Fibroblast of mammary gland (primary cell): ENCODE results near the gene SRRM5.

Source experiments
- DNase-seq: peaks from one replicate; pipeline ENCODE4 v3.0.0-alpha.2; 2010; ENCODE audit warnings: low read depth
- H3K4me3 ChIP-seq: 2 replicates; pipeline ENCODE4 v1.5.1; 2011; ENCODE audit warnings: low read depth, mild to moderate bottlenecking, low read length, moderate library complexity; ENCODE audit not compliant: control insufficient read depth
- CTCF ChIP-seq: conservative IDR thresholded peaks from 2 replicates; pipeline ENCODE4 v1.5.1; 2011; ENCODE audit warnings: low read depth, low read length, inconsistent platforms; ENCODE audit not compliant: control insufficient read depth, insufficient read depth

SRRM5 gene

GRCh38 chr19:43570174-43570791 lies 41.6 kb upstream of the SRRM5 start:
- H3K4me3 ChIP-seq: no peak overlapping the region
- TF ChIP-seq CTCF: no peak
- no peak for DNase-seq

GRCh38 chr19:43572171-43572588 lies 39.7 kb upstream of the SRRM5 start:
- H3K4me3 ChIP-seq: no peak overlapping the region
- DNase-seq: no peak
- TF ChIP-seq CTCF: no peak

- DNase-seq: peak; percentile 55
- TF ChIP-seq CTCF: no peak
- peak overlapping the region; percentile 97 for H3K4me3 ChIP-seq
Measured at GRCh38 chr19:43574424-43575155, 37.3 kb upstream of the SRRM5 start.

GRCh38 chr19:43575156-43575950 lies 36.5 kb upstream of the SRRM5 start, which contains the start of the genes PINLYP and XRCC1:
Gene PINLYP (plus strand): TSS chr19:43575801. CDS start chr19:43577192, 1,391 bp downstream.
Gene XRCC1 (minus strand): TSS chr19:43575527. CDS start chr19:43575458, 69 bp downstream.
- H3K4me3 ChIP-seq: peak within 1 kb of the TSS; percentile 97

GRCh38 chr19:43575955-43576878 lies 35.7 kb upstream of the SRRM5 start:
- DNase-seq: no peak
- peak overlapping the region; percentile 46 for H3K4me3 ChIP-seq
- no peak for TF ChIP-seq CTCF

More at GRCh38 chr19:43575156-43575950, 36.5 kb upstream of the SRRM5 start, which contains the start of the genes PINLYP and XRCC1:
- TF ChIP-seq CTCF: no peak
- DNase-seq: peak; percentile 98
